Activated CD4-positive, alpha-beta T cell treated with anti-CD3 and anti-CD28 coated beads, Interleukin-2, amount 50 U/mL, for 48 hours (primary cell): Measurements from ENCODE around the gene LATS2.
A peak's percentile ranks its signal among the peaks of the same experiment; 100 is the strongest.
"Not testable (repeated sequence)": the region's sequence is repeated elsewhere in the genome, so short reads cannot be mapped to it uniquely, and the experiment has no call there.

Experiments
- DNase-seq, 2 experiments: peaks; one replicate each; pipeline ENCODE4 v3.0.0-alpha.2; 2020

The LATS2 gene

GRCh38 chr13:21075011-21075378, 13.6 kb upstream of the LATS2 start:
- peak in 1 of 2 experiments; percentile 52 for DNase-seq

GRCh38 chr13:21074546-21074945, 13.2 kb upstream of the LATS2 start:
- no peak for DNase-seq

GRCh38 chr13:21071924-21072323, 10.5 kb upstream of the LATS2 start:
- no peak for DNase-seq

DNA sequence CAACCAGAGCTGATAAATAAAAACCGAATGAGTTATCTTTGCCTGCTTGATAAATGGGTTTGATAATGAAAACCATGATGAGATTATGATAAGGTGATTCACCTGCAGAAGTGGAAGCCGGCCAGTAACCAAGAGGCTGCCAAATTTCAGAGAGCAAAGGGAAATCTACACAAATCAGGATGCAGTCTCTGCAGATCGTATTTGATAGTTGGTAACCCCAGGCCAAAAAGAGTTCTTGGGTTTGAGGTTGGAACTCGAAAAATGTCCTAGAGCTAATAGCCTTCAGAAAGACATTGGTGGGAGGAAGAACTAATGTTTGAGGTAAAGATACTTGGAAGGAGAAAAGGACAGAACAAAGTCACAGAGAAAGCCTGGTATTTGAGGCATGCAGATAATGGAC, 9.6 kb upstream of the LATS2 start:
- DNase-seq, result no peak

GRCh38 chr13:21069561-21070004, 8.2 kb upstream of the LATS2 start:
- DNase-seq, result no peak

- DNase-seq, result no peak
These were observed 6.5 kb upstream of the LATS2 start for GRCh38 chr13:21067848-21068247.

- no peak for DNase-seq
These were observed 5.6 kb upstream of the LATS2 start for GRCh38 chr13:21066946-21067345.

DNA sequence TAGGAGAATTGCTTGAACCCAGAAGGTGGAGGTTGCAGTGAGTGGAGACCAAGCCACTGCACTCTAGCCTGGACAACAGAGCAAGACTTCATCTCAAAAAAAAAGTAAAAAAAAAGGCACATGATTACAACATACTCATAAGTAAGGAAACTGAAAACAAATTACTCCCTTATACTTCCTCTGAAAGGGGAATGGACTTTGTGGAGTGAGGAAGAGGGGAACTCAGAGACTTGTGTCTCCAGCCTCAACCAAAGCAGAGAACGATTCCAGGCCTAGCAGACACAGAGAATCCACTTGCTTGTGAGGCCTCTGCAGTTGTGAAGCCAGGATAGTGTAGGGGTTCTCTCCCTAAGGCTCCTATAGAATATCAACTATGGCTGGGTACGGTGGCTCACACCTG, 4.3 kb upstream of the LATS2 start:
- no peak for DNase-seq

DNA sequence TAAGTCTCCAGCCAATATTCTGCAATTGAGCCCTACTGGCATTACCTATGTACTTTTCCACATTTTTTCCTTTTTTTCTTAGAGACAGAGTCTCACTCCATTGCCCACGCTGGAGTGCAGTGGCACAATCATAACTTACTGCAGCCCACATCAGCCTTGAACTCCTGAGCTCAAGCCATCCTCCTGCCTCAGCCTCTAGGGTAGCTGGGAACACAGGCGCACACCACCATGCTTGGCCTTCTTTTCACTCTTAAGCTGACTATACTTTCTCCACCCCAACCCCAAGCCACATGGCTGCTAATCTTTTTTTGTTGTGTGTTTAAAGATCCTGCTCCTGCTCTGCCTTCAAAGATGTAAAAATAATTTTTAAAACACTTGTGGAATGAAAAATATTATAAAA, 1.6 kb upstream of the LATS2 start:
- no peak for DNase-seq

DNA sequence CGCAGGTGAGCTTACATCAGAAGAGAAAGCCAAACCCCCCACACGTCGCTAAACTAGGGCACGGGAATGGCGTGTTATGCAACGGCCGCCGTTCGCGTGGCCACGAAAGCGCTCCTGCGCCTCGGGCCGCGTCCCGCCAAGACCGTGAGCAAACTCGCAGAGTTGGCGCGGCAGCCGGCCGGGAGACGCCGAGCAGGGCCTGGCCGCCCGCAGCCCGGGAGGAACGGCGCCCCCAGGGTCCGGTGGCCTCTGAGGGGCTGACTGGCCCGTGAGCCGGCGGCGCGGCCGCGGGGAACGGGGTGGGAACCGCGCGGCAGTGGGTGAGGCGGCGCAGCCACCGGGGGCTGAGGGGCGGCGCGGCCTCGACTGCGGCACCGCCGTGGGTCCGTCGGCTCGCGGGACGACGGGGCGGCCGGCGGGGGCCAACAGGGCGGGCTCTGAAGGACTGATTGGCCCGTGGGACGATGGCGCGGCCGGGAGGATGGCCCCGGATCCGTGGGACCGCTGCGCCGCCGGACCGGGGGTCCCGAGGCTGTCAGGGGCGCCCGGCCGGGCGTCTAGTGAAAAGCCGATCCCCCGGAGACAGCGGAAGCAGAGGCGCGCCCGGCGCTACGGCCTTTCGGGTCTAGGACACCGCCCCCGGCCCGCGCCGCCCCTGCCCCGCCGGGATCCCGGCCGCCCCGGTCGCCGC, 903 bp downstream of the LATS2 start:
- no peak for DNase-seq

- no peak for DNase-seq
These were observed 1.6 kb downstream of the LATS2 start for GRCh38 chr13:21059641-21060337.

- no peak for DNase-seq
These were observed 3.0 kb downstream of the LATS2 start for GRCh38 chr13:21058361-21058760.

DNA sequence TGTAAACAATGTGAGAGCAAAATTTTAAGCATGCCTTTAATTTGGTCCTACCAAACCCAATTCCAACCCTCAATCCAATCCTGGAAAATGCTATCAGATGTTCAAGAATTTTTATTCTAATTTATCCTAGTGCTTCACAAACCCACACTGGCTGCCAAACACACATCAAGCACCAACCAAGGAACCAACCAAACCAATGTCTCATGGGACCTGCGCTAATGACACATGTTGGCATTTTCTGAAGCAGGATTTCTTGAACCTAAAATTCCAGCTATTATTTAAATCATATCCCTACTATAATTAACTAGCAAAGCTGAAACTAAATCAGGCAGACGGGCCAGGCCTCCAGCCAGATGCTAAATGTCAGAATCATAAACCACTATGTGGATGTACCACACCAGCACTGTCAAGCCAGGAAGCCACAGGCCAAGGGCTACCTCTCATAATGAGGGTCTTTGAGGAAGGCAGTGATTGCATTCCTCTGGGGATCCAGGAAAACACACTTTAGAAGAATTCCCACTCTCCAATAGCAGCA, 5.8 kb downstream of the LATS2 start:
- no peak for DNase-seq

DNA sequence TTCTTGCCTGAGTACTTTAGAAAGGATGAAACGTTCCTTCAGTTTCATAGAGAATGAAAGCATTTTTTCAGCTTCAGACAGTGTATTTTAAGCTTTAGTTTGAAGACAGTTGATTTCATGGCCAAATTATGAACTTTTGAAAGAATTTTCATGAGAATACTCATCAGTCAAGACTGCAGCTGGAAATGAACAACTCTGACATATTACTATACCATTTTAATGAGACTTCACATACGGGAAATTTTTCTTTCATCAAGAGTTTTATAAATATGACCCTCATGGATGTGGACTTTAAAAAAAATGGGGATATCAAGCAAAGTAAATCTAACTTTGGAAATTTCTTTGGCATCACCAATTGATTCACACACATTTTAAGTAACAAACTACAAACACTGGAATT, 6.4 kb downstream of the LATS2 start:
- no peak for DNase-seq

- DNase-seq, result no peak
These were observed 7.1 kb downstream of the LATS2 start for GRCh38 chr13:21054313-21054712.

GRCh38 chr13:21053231-21053630, 8.2 kb downstream of the LATS2 start:
- DNase-seq, result no peak

GRCh38 chr13:21051675-21052074, 9.7 kb downstream of the LATS2 start:
- DNase-seq, result no peak

DNA sequence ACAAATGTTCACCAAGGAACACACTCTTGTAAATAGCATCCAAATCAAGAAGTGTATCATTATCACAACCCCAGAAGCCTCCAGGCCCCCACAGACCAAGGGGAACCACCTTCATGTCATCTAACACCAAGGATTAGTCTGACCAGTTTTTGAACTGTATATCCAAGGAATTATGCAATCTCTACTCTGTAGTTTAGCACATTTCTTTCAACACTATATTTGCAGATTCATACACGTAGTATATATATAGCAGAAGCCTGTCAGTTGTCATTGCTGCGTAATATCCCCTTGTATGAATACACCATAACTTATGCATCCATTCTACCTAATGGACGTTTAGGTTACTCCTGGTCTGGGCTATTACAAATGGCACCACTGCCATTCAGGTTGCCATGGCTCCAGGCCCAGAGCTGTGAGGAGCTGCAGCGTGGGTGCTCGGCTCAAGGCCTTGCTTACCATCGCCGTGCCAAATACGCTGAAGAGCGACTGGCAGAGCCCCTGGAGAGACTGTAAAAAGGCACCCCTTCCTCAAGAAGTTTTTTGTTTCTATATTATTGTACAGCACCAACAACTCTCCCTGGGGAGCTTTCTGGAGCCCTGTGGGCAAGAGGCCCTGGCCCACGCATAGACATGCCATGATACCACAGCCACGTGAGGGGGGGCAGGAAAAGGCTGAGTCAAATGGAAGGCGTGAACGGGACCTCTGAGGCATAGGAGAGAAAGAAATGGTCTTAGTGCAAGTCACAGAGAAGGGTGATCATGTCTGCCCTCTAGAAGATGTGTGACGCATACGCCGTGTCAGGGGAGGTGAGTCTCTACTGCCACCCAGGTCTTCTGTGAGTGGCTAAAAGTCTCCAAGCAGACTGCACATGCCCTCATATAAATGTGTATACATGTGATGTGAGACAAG, 10.8 kb downstream of the LATS2 start:
- DNase-seq, result no peak

GRCh38 chr13:21049731-21050130, 11.7 kb downstream of the LATS2 start:
- not testable (repeated sequence) for DNase-seq

GRCh38 chr13:21048901-21049698, 12.3 kb downstream of the LATS2 start:
- DNase-seq, result no peak

DNA sequence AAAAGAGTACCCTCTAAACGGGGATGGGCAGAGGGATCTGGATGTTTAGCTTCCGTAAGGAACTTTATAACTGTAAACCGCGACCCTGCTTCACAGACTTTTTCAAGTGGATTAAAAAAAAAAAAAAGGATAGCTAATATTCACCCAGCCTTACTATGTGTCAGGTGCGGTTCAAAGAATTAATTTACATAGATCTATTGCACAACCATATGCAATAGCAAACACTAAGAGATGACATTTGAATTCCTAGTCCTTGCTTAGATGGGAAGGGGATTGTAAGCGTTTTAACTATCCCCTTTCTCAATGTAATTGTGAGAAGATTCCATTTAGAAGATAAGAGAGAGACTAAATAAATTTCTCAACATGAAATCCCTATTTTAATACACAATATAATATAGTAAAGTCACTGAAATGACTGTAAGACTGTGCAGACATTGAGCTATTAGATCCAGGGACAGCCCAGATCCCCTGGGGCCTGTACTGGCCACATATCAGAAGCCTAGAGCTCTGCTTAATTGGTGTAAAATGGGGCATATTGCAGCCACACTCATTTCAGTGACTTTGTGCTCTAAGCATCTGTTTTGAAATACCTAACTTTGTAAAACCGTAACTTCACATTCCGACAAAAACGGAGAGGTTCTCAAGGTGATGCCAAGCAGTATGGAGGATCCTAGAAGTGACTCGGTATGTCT, 13.6 kb downstream of the LATS2 start:
- no peak for DNase-seq

- no peak for DNase-seq
These were observed 14.3 kb downstream of the LATS2 start for GRCh38 chr13:21047087-21047486.
